PC-3 (cell line): Measurements from ENCODE around the gene ST3GAL6. TPM values are rescaled to one million over a fixed set of nuclear protein-coding genes. Genes with fewer than 3 reads are reported as not detected.
A peak's percentile ranks its signal among the peaks of the same experiment; 100 is the strongest.

ENCODE experiments used
- ATAC-seq: fragments of 200-7000 bp; cut with Tn5 transposase; 2 replicates; pipeline ENCODE4 v1.9.1; 2020; ENCODE audit warnings: mild to moderate bottlenecking, moderate library complexity
- Bru-seq: library from RNA; stranded (reverse); fragments of 400-500 nt; gene quantifications from one replicate; lab custom pipeline; 2021; lab: Mats Ljungman, UMichigan
- BruChase-seq, 2 experiments: library from RNA; stranded (reverse); fragments of 400-500 nt; gene quantifications; one replicate each; lab custom pipeline; 2021; lab: Mats Ljungman, UMichigan
- BruUV-seq: library from RNA; stranded (reverse); fragments of 400-500 nt; replicated peaks from 2 replicates; lab custom pipeline; 2021; lab: Mats Ljungman, UMichigan
- CTCF ChIA-PET: fragments of 300-600 bp; sonication (Branson Sonifier 250); formaldehyde crosslinking; loops from one replicate; lab custom pipeline; 2022; ENCODE audit warnings: antibody characterized with exemption; lab: Charles Lee
- POLR2A ChIA-PET: fragments of 300-600 bp; sonication (Branson Sonifier 250); formaldehyde crosslinking; loops from one replicate; lab custom pipeline; 2022; ENCODE audit warnings: antibody characterized with exemption; ENCODE audit not compliant: unreplicated experiment; lab: Charles Lee
- DNase-seq: peaks from one replicate; pipeline ENCODE4 v3.0.0-alpha.2; 2015
- H2AFZ ChIP-seq: fragments of 300-600 bp; sonication (generic); 2 replicates; pipeline ENCODE4 v1.6.0; 2016; ENCODE audit warnings: antibody characterized with exemption, low read length
- H3F3A ChIP-seq: fragments of 300-600 bp; sonication (generic); one replicate; pipeline ENCODE4 v1.6.0; 2017; ENCODE audit warnings: antibody characterized with exemption, low read length, control low read depth, mild to moderate bottlenecking; ENCODE audit not compliant: unreplicated experiment
- H3K27ac ChIP-seq: fragments of 300-600 bp; sonication (generic); 2 replicates; pipeline ENCODE4 v1.5.1; 2016; ENCODE audit warnings: mild to moderate bottlenecking, low read length
- H3K27me3 ChIP-seq: fragments of 300-600 bp; sonication (generic); 2 replicates; pipeline ENCODE4 v1.6.1; 2016; ENCODE audit warnings: low read length, mixed read lengths
- H3K36me3 ChIP-seq: fragments of 300-600 bp; sonication (generic); 2 replicates; pipeline ENCODE4 v1.6.1; 2016; ENCODE audit warnings: low read depth, mixed run types, low read length, mixed read lengths
- H3K4me1 ChIP-seq: fragments of 300-600 bp; sonication (generic); 2 replicates; pipeline ENCODE4 v1.5.1; 2016; ENCODE audit warnings: low read length; ENCODE audit not compliant: insufficient read depth
- H3K4me2 ChIP-seq: fragments of 300-600 bp; sonication (generic); 2 replicates; pipeline ENCODE4 v1.6.0; 2016; ENCODE audit warnings: low read length
- H3K4me3 ChIP-seq: fragments of 300-600 bp; sonication (generic); 2 replicates; pipeline ENCODE4 v1.5.1; 2016; ENCODE audit warnings: mild to moderate bottlenecking, low read length, mixed read lengths
- H3K79me2 ChIP-seq: fragments of 300-600 bp; sonication (generic); 2 replicates; pipeline ENCODE4 v1.6.1; 2017; ENCODE audit warnings: low read length, mixed read lengths
- H3K9ac ChIP-seq: fragments of 300-600 bp; sonication (generic); 2 replicates; pipeline ENCODE4 v1.6.0; 2016; ENCODE audit warnings: mild to moderate bottlenecking, low read length
- H3K9me2 ChIP-seq: fragments of 300-600 bp; sonication (generic); replicated peaks from 2 replicates; pipeline ENCODE4 v1.6.1; 2016; ENCODE audit warnings: mixed run types, low read length, mixed read lengths
- H3K9me3 ChIP-seq: fragments of 300-600 bp; sonication (generic); 2 replicates; pipeline ENCODE4 v1.6.1; 2016; ENCODE audit warnings: low read length, mixed read lengths
- H4K20me1 ChIP-seq: fragments of 300-600 bp; sonication (generic); 2 replicates; pipeline ENCODE4 v1.6.1; 2016; ENCODE audit warnings: low read length, mixed read lengths
- EZH2 ChIP-seq: fragments of 300-600 bp; sonication (generic); IDR thresholded peaks from one replicate; pipeline ENCODE4 v1.6.1; 2017; ENCODE audit warnings: antibody characterized with exemption, mild to moderate bottlenecking, low read length; ENCODE audit not compliant: unreplicated experiment
- EZH2phosphoT487 ChIP-seq: fragments of 300-600 bp; sonication (generic); IDR thresholded peaks from 2 replicates; pipeline ENCODE4 v1.6.1; 2018; ENCODE audit warnings: mild to moderate bottlenecking, antibody characterized with exemption, low read length, borderline replicate concordance
- intact Hi-C: fragments of 100-400 bp; cut with micrococcal nuclease; formaldehyde crosslinking; loops from 2 replicates; pipeline ENCODE4 v1.9.0; 2023
- long read RNA-seq: library from polyadenylated mRNA; unstranded; transcript quantifications from one replicate; pipeline ENCODE4 v2.0.0, GENCODE V29; 2021; ENCODE audit not compliant: unreplicated experiment
- total RNA-seq: library from RNA; depleted of rRNA; stranded (reverse); fragments of >200 nt; gene quantifications from 2 replicates; pipeline ENCODE4 v1.2.3, GENCODE V29; 2014; rRNA removed
- TF ChIP-seq, protein P1 (sequence below): fragments of 300-600 bp; sonication (generic); conservative IDR thresholded peaks from 2 replicates; pipeline ENCODE4 v1.5.1; 2017; ENCODE audit warnings: antibody characterized with exemption, low read depth, mild to moderate bottlenecking, low read length

Gene ST3GAL6, protein sequence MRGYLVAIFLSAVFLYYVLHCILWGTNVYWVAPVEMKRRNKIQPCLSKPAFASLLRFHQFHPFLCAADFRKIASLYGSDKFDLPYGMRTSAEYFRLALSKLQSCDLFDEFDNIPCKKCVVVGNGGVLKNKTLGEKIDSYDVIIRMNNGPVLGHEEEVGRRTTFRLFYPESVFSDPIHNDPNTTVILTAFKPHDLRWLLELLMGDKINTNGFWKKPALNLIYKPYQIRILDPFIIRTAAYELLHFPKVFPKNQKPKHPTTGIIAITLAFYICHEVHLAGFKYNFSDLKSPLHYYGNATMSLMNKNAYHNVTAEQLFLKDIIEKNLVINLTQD
- 7.3 and 11.5 TPM in 2 replicates for total RNA-seq
- Bru-seq, nascent RNA: percentile 85 among the genes with signal in this experiment
- BruChase-seq, experiment 1, labeled RNA remaining after a 6-hour chase: percentile 84 among the genes with signal in this experiment
- percentile 95 among the genes with signal in this experiment for BruChase-seq, experiment 2, labeled RNA remaining after a 2-hour chase
- long read RNA-seq, partial matches to known transcripts: 0 of 117 reads
- long read RNA-seq, other reads (novel, unspliced or antisense): 112 of 117 reads

DNA sequence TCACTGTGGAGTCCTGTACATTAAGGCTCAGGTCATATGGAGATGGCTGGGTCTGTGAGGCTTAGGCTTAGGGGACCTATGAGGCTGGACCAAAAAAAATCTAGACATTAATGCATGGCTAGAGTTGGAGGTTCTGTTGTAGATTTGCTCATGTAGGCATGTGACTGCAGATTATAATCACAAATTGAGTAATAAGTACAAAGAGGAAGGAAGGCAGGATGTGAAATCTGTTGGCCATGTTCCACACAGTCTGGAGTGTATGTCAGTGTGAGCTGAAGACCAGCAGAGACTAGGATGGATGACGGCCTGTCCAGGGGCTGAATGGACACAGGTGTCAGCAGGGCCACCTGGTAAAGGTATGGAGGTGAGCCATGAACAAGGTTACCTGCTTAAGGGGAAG lies at the start of gene ST3GAL6:
Gene ST3GAL6 (plus strand): TSS at position 265 of the 400 bp plus-strand sequence. CDS start 5,101 bp downstream, outside the sequence.
- no peaks in the 10 kb centered on the region for H3F3A ChIP-seq
- no peak within 1 kb of the TSS for H3K27ac ChIP-seq
- no peak for ATAC-seq
- H3K9ac ChIP-seq: no peak within 1 kb of the TSS
- H3K79me2 ChIP-seq: no peaks in the 10 kb centered on the region
- H4K20me1 ChIP-seq: no peaks in the 10 kb centered on the region
- H3K36me3 ChIP-seq: no peaks in the 10 kb centered on the region
- POLR2A ChIA-PET: no interaction called here
- H3K27me3 ChIP-seq: no peaks in the 10 kb centered on the region
- CTCF ChIA-PET: interaction anchor here (0.5 kb wide), 1 partner anchor 900 kb away, joined by 3 read pairs; no protein-coding TSS in a partner anchor
- no peaks in the 10 kb centered on the region for H3K9me2 ChIP-seq
- H3K4me1 ChIP-seq: peaks cover 24% of the 10 kb centered on the region
- BruUV-seq: no TSS peak
- H3K4me3 ChIP-seq: no peak within 1 kb of the TSS
- intact Hi-C loops: no loop called here
- DNase-seq: no peak
- H3K9me3 ChIP-seq: no peaks in the 10 kb centered on the region
- TF ChIP-seq, protein P1, sequence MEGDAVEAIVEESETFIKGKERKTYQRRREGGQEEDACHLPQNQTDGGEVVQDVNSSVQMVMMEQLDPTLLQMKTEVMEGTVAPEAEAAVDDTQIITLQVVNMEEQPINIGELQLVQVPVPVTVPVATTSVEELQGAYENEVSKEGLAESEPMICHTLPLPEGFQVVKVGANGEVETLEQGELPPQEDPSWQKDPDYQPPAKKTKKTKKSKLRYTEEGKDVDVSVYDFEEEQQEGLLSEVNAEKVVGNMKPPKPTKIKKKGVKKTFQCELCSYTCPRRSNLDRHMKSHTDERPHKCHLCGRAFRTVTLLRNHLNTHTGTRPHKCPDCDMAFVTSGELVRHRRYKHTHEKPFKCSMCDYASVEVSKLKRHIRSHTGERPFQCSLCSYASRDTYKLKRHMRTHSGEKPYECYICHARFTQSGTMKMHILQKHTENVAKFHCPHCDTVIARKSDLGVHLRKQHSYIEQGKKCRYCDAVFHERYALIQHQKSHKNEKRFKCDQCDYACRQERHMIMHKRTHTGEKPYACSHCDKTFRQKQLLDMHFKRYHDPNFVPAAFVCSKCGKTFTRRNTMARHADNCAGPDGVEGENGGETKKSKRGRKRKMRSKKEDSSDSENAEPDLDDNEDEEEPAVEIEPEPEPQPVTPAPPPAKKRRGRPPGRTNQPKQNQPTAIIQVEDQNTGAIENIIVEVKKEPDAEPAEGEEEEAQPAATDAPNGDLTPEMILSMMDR: no peak
- no peak for TF ChIP-seq EZH2phosphoT487
- TF ChIP-seq EZH2: no peak
- H2AFZ ChIP-seq: no peak within 1 kb of the TSS
- H3K4me2 ChIP-seq: no peak within 1 kb of the TSS

GRCh38 chr3:98713984-98714383 lies 49.2 kb upstream of the ST3GAL6 start:
- ChIA-PET CTCF (no interaction called here), POLR2A (interaction anchor here (0.7 kb wide), 1 partner anchor 16 kb away, joined by 3 read pairs; no protein-coding TSS in a partner anchor)
- ATAC-seq (no peak), DNase-seq (no peak)
- Histone ChIP-seq H3K36me3 (no peaks in the 10 kb centered on the region), H3K9me2 (no peaks in the 10 kb centered on the region), H3F3A (no peaks in the 10 kb centered on the region), H3K79me2 (no peaks in the 10 kb centered on the region), H3K27ac (no peak overlapping the region), H2AFZ (no peak overlapping the region), H3K9me3 (no peaks in the 10 kb centered on the region), H3K4me3 (no peak overlapping the region), H3K4me1 (no peaks in the 10 kb centered on the region), H3K4me2 (no peak overlapping the region), H4K20me1 (no peaks in the 10 kb centered on the region), H3K9ac (no peak overlapping the region), H3K27me3 (no peaks in the 10 kb centered on the region)
- BruUV-seq: no TSS peak
- TF ChIP-seq EZH2: no peak
- TF ChIP-seq, protein P1: no peak
- no peak for TF ChIP-seq EZH2phosphoT487
- intact Hi-C loops: no loop called here
